GM12878 (cell line): ENCODE results near the gene SLC4A5. TPM values are rescaled to one million over a fixed set of nuclear protein-coding genes. Genes with fewer than 3 reads are reported as not detected.

Source experiments
- ATAC-seq: fragments of 200-7000 bp; cut with Tn5 transposase; 3 replicates; pipeline ENCODE4 v1.9.1; 2020; ENCODE audit warnings: mild to moderate bottlenecking, moderate library complexity
- BruUV-seq: library from RNA; stranded (reverse); fragments of 400-500 nt; replicated peaks from 2 replicates; lab custom pipeline; 2021; lab: Mats Ljungman, UMichigan
- CTCF ChIA-PET: fragments of 300-600 bp; sonication (Branson Sonifier 250); formaldehyde crosslinking; extraction: SDS; loops from one replicate; lab custom pipeline; 2021; ENCODE audit warnings: inconsistent platforms; lab: Yijun Ruan, JAX
- POLR2A ChIA-PET: fragments of 350-600 bp; formaldehyde crosslinking; extraction: SDS; loops from one replicate; lab custom pipeline; 2021; ENCODE audit warnings: inconsistent platforms; lab: Charles Lee
- RAD21 ChIA-PET: fragments of 300-600 bp; sonication (Branson Sonifier 250); formaldehyde crosslinking; loops from one replicate; lab custom pipeline; 2023; ENCODE audit warnings: antibody characterized with exemption; ENCODE audit not compliant: unreplicated experiment; lab: Charles Lee
- SMC1A ChIA-PET: fragments of 300-600 bp; sonication (Branson Sonifier 250); formaldehyde crosslinking; loops from one replicate; lab custom pipeline; 2023; ENCODE audit not compliant: unreplicated experiment, uncharacterized antibody; lab: Charles Lee
- DNase-seq: peaks from one replicate; pipeline ENCODE4 v3.0.0-alpha.2; 2011; ENCODE audit warnings: low read depth, low spot score
- FAIRE-seq: peaks from 3 replicates; lab custom pipeline; 2011; peaks lifted over from hg19 to GRCh38; lab: Jason Lieb, UNC
- H2AFZ ChIP-seq: 2 replicates; pipeline ENCODE4 v1.6.0; 2011; ENCODE audit warnings: low read depth, low read length, control low read depth; ENCODE audit not compliant: control insufficient read depth
- H3K27ac ChIP-seq: 2 replicates; pipeline ENCODE4 v1.5.1; 2011; ENCODE audit warnings: control low read depth; ENCODE audit not compliant: control insufficient read depth, insufficient read depth
- H3K27me3 ChIP-seq, 2 experiments: replicated peaks in 1 of 2; 2 replicates each; pipeline versions ENCODE4 v1.6.0 to v1.6.1; 2011; ENCODE audit warnings: low read length in 1 of 2; ENCODE audit not compliant: control insufficient read depth in 2 of 2, insufficient read depth in 2 of 2
- H3K36me3 ChIP-seq, 2 experiments: 2 replicates each; pipeline ENCODE4 v1.5.1; 2011; ENCODE audit warnings: low read length in 1 of 2; ENCODE audit not compliant: control insufficient read depth in 2 of 2, insufficient read depth in 2 of 2
- H3K4me1 ChIP-seq: 2 replicates; pipeline ENCODE4 v1.6.1; 2011; ENCODE audit warnings: mild to moderate bottlenecking, low read length, moderate library complexity, mixed read lengths; ENCODE audit not compliant: control insufficient read depth, insufficient read depth
- H3K4me2 ChIP-seq: 2 replicates; pipeline ENCODE4 v1.6.0; 2011; ENCODE audit warnings: control low read depth; ENCODE audit not compliant: control insufficient read depth, insufficient read depth
- H3K4me3 ChIP-seq: fragments of 200-600 bp; sonication (generic); 2 replicates; pipeline ENCODE4 v1.5.1; 2016
- H3K79me2 ChIP-seq: 2 replicates; pipeline ENCODE4 v1.6.0; 2011; ENCODE audit warnings: low read length; ENCODE audit not compliant: control insufficient read depth, insufficient read depth
- H3K9ac ChIP-seq: 2 replicates; pipeline ENCODE4 v1.8.0; 2011; ENCODE audit warnings: low read length, control low read depth, mixed read lengths; ENCODE audit not compliant: control insufficient read depth, insufficient read depth
- H3K9me3 ChIP-seq: replicated peaks from 3 replicates; pipeline ENCODE4 v1.5.1; 2011; ENCODE audit warnings: mild to moderate bottlenecking, low read length; ENCODE audit not compliant: control insufficient read depth, insufficient read depth
- H4K20me1 ChIP-seq: 2 replicates; pipeline ENCODE4 v1.6.0; 2011; ENCODE audit not compliant: control insufficient read depth, insufficient read depth
- PAX8 ChIP-seq: fragments of 450-650 bp; IDR thresholded peaks from 2 replicates; pipeline ENCODE4 v1.6.1; 2017; ENCODE audit warnings: mild to moderate bottlenecking, moderate library complexity
- SKIL ChIP-seq: fragments of 450-650 bp; IDR thresholded peaks from 2 replicates; pipeline ENCODE4 v1.6.1; 2017; ENCODE audit warnings: mild to moderate bottlenecking, low read depth, inconsistent platforms; ENCODE audit not compliant: poor library complexity, severe bottlenecking
- in situ Hi-C: fragments of 300-500 bp; cut with MboI; formaldehyde crosslinking; loops from 9 replicates; pipeline ENCODE4 v1.14.3; 2018; ENCODE audit warnings: mixed read lengths
- intact Hi-C: fragments of 100-400 bp; cut with micrococcal nuclease; formaldehyde crosslinking; loops from one replicate; pipeline ENCODE4 v1.14.2; 2022; ENCODE audit not compliant: unreplicated experiment
- polyA plus RNA-seq, 11 experiments: library from polyadenylated mRNA; depleted of rRNA in 4 of 11; unstranded in 6 of 11; stranded (reverse) in 5 of 11; fragments of >200 nt; fragmentation: Nextera tagmentation in 4 of 11; fragmentation: Illumina TruSeq in 1 of 11; extraction: Ambion mirVana in 4 of 11; extraction: Trizol in 1 of 11; gene quantifications; 1 replicate in 1 of 11; 2 replicates in 10 of 11; pipeline versions ENCODE4 v1.2.1 to v1.2.3, GENCODE V29; 2011 to 2016; ENCODE audit warnings: inconsistent platforms in 2 of 11, missing spikeins in 2 of 11, low read depth in 1 of 11
- total RNA-seq, 4 experiments: library from RNA; depleted of rRNA in 3 of 4; stranded (reverse); fragments of >200 nt in 3 of 4; fragmentation: Illumina TruSeq in 1 of 4; extraction: Trizol in 1 of 4; gene quantifications; 2 replicates each; pipeline versions ENCODE4 v1.2.1 to v1.2.3, GENCODE V29; 2013 to 2021

The SLC4A5 gene
- total and polyA plus RNA-seq, 10 of the 15 experiments (the other 5 are each of a cell fraction or from before 2014, with no cell fraction given) = 0.15 to 4.7 (median 1.6) TPM

- Histone ChIP-seq H3K9ac (peak overlapping the region; percentile 99), H3K79me2 (peaks cover 56% of the 10 kb centered on the region), H3K4me3 (peak overlapping the region; percentile 98), H3K9me3 (no peaks in the 10 kb centered on the region), H3K27ac (peak overlapping the region; percentile 96), H2AFZ (no peak overlapping the region), H3K27me3 (no peaks in the 10 kb centered on the region), H4K20me1 (no peaks in the 10 kb centered on the region; the same call in 1 of the 2 replicates), H3K36me3 (no peaks in the 10 kb centered on the region), H3K4me2 (peak overlapping the region; percentile 28; the same call in 1 of the 2 replicates), H3K4me1 (peaks cover 32% of the 10 kb centered on the region)
- FAIRE-seq (no peak), DNase-seq (no peak), ATAC-seq (no peak)
- ChIA-PET RAD21 (interaction anchor here (1.3 to 3.8 kb wide), 9 partner anchors 9 to 355 kb away, joined by 3 to 39 read pairs (median 6); partner anchors contain the start of genes BOLA3 and MTHFD2), POLR2A (interaction anchor here (1.2 to 5.6 kb wide), 10 partner anchors 9 to 353 kb away, joined by 3 to 64 read pairs (median 10); partner anchors contain the start of gene MTHFD2), CTCF (interaction anchor here (0.9 to 8.5 kb wide), 9 partner anchors 8 to 353 kb away, joined by 3 to 90 read pairs (median 5); partner anchors contain the start of genes BOLA3 and MTHFD2), SMC1A (interaction anchor here (0.8 to 3.7 kb wide), 10 partner anchors 10 to 30 kb away, joined by 3 to 28 read pairs (median 8); partner anchors contain the start of genes BOLA3 and MTHFD2)
- in situ Hi-C loops = no loop called here
- no peak for TF ChIP-seq PAX8
- TF ChIP-seq SKIL = peak; percentile 21
- intact Hi-C loops = loop anchor here (1.0 to 2.0 kb wide), 2 partner anchors 21 to 57 kb away; partner anchors contain the start of gene MTHFD2
- no TSS peak for BruUV-seq
Observed at GRCh38 chr2:74177696-74178095, 165.5 kb downstream of the SLC4A5 start.
